ENCODE measurements around the gene TECTB.

Gene TECTB

DNA sequence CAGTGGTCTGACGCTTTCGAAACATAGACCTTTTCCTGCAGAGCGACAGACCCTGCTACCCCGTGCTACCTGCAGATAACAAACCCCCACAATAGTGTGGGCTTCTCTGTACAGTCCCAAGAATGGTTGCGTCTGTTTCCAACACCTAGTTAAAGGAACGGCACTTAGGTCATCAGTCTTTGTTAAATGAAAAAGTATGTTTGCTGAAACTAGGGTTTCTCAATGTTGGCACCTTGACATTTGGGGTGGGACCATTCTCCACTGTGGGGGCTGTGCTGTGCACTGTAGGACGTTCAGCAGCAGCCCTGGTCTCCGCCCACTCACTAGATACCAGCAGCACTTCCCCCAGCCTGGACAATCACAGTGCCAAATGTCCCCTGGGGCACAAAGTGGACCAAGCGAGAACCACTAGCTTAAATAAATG is 13.7 kb downstream of the TECTB start:
- H3K4me3 ChIP-seq (ENCODE audit: insufficient read depth in 1 of 2, low read depth in 1 of 2, low read length in 2 of 2) = no peak overlapping the region
- no peak overlapping the region for H2AK5ac ChIP-seq (ENCODE audit: low read length, severe bottlenecking)
- no peaks in the 10 kb centered on the region for H3K4me1 ChIP-seq (ENCODE audit: control insufficient read depth, insufficient read depth, low read depth, low read length)
- no peaks in the 10 kb centered on the region for H3K9me3 ChIP-seq (ENCODE audit: control insufficient read depth, low read length)
- H3K4ac ChIP-seq (ENCODE audit: low read depth in 1 of 2, low read length in 2 of 2) = no peak overlapping the region
- no peak overlapping the region for H2BK15ac ChIP-seq (ENCODE audit: low read depth, poor library complexity, severe bottlenecking)
- no peak overlapping the region for H3K18ac ChIP-seq (ENCODE audit: low read depth in 1 of 2, low read length in 2 of 2)
- no peak for DNase-seq
- H3K36me3 ChIP-seq (ENCODE audit: control insufficient read depth in 1 of 2, insufficient read depth in 2 of 2, low read depth in 1 of 2, low read length in 2 of 2) = no peaks in the 10 kb centered on the region
- H2BK5ac ChIP-seq (ENCODE audit: low read depth, low read length, poor library complexity, severe bottlenecking) = no peak overlapping the region
- no peak overlapping the region for H3K14ac ChIP-seq (ENCODE audit: low read length in 2 of 2)
- H4K91ac ChIP-seq (ENCODE audit: low read length) = no peak overlapping the region
- no peaks in the 10 kb centered on the region for H3K79me1 ChIP-seq (replicated peaks; ENCODE audit: low read length, poor library complexity, severe bottlenecking)
- H2BK12ac ChIP-seq (ENCODE audit: low read length in 2 of 2) = no peak overlapping the region
- no peak overlapping the region for H2AFZ ChIP-seq (ENCODE audit: low read depth, low read length)
- peaks cover 3 to 27% of the 10 kb centered on the region in 2 experiments for H3K27me3 ChIP-seq (ENCODE audit: control insufficient read depth in 1 of 2, insufficient read depth in 1 of 2, low read length in 2 of 2)
- H4K8ac ChIP-seq (ENCODE audit: low read length) = no peak overlapping the region
- H3K4me2 ChIP-seq (ENCODE audit: low read length, poor library complexity, severe bottlenecking) = peak overlapping the region; percentile 19
- H3K9ac ChIP-seq (ENCODE audit: low read length) = no peak overlapping the region
- no peak overlapping the region for H2BK120ac ChIP-seq (ENCODE audit: low read depth, low read length)
- no peak overlapping the region for H3K23ac ChIP-seq (ENCODE audit: low read length in 2 of 2)
- 74% methylated on average over 9 of the region's 9 CpGs for WGBS
- no peak overlapping the region for H3K27ac ChIP-seq (ENCODE audit: low read length, poor library complexity, severe bottlenecking)

- Histone ChIP-seq H4K8ac (ENCODE audit: low read length) (no peak overlapping the region), H4K91ac (ENCODE audit: low read length) (no peak overlapping the region), H3K9ac (ENCODE audit: low read length) (no peak overlapping the region), H3K36me3 (ENCODE audit: control insufficient read depth in 1 of 2, insufficient read depth in 2 of 2, low read depth in 1 of 2, low read length in 2 of 2) (no peaks in the 10 kb centered on the region), H3K79me1 (replicated peaks; ENCODE audit: low read length, poor library complexity, severe bottlenecking) (no peaks in the 10 kb centered on the region), H3K4me1 (ENCODE audit: control insufficient read depth, insufficient read depth, low read depth, low read length) (no peaks in the 10 kb centered on the region), H3K9me3 (ENCODE audit: control insufficient read depth, low read length) (no peaks in the 10 kb centered on the region), H2BK120ac (ENCODE audit: low read depth, low read length) (no peak overlapping the region), H3K18ac (ENCODE audit: low read depth in 1 of 2, low read length in 2 of 2) (no peak overlapping the region), H3K23ac (ENCODE audit: low read length in 2 of 2) (no peak overlapping the region), H3K4me3 (ENCODE audit: insufficient read depth in 1 of 2, low read depth in 1 of 2, low read length in 2 of 2) (no peak overlapping the region), H3K14ac (ENCODE audit: low read length in 2 of 2) (no peak overlapping the region), H2BK5ac (ENCODE audit: low read depth, low read length, poor library complexity, severe bottlenecking) (no peak overlapping the region), H2AK5ac (ENCODE audit: low read length, severe bottlenecking) (no peak overlapping the region), H3K27me3 (ENCODE audit: control insufficient read depth in 1 of 2, insufficient read depth in 1 of 2, low read length in 2 of 2) (peaks cover 3 to 38% of the 10 kb centered on the region in 2 experiments), H3K27ac (ENCODE audit: low read length, poor library complexity, severe bottlenecking) (no peak overlapping the region), H2BK12ac (ENCODE audit: low read length in 2 of 2) (no peak overlapping the region), H2AFZ (ENCODE audit: low read depth, low read length) (no peak overlapping the region), H3K4ac (ENCODE audit: low read depth in 1 of 2, low read length in 2 of 2) (no peak overlapping the region), H2BK15ac (ENCODE audit: low read depth, poor library complexity, severe bottlenecking) (no peak overlapping the region), H3K4me2 (ENCODE audit: low read length, poor library complexity, severe bottlenecking) (no peak overlapping the region)
- DNase-seq = no peak
- WGBS = 76% methylated on average over 5 of the region's 6 CpGs
Measured at GRCh38 chr10:112298581-112298980, 15.4 kb downstream of the TECTB start.

DNA sequence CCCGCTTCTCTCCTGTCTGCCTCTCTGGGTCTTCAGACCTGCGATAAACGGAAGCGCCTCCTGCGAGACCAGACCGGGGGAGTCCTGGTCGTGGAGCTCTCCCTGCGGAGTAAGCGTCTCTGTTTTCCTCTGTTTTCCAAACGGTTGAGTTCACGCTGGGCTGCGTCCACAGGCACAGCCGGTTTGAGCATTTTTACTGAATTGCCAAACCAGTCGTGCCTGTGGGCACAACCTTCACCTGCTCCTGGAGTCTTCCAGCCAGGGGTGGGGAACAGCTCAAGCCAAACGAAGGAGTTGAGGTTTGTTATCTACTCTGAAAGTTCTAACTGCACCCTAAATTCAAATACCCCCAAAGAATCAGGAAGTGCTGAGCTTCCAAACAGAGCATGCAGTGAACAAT is 16.3 kb downstream of the TECTB start:
- Histone ChIP-seq H2AK5ac (ENCODE audit: low read length, severe bottlenecking) (no peak overlapping the region), H3K79me1 (replicated peaks; ENCODE audit: low read length, poor library complexity, severe bottlenecking) (no peaks in the 10 kb centered on the region), H3K9ac (ENCODE audit: low read length) (no peak overlapping the region), H3K18ac (ENCODE audit: low read depth in 1 of 2, low read length in 2 of 2) (no peak overlapping the region), H4K91ac (ENCODE audit: low read length) (no peak overlapping the region), H3K27me3 (ENCODE audit: control insufficient read depth in 1 of 2, insufficient read depth in 1 of 2, low read length in 2 of 2) (peaks cover 3 to 32% of the 10 kb centered on the region in 2 experiments), H2BK12ac (ENCODE audit: low read length in 2 of 2) (no peak overlapping the region), H3K4ac (ENCODE audit: low read depth in 1 of 2, low read length in 2 of 2) (no peak overlapping the region), H3K4me2 (ENCODE audit: low read length, poor library complexity, severe bottlenecking) (no peak overlapping the region), H2BK5ac (ENCODE audit: low read depth, low read length, poor library complexity, severe bottlenecking) (no peak overlapping the region), H3K27ac (ENCODE audit: low read length, poor library complexity, severe bottlenecking) (no peak overlapping the region), H4K8ac (ENCODE audit: low read length) (no peak overlapping the region), H3K4me3 (ENCODE audit: insufficient read depth in 1 of 2, low read depth in 1 of 2, low read length in 2 of 2) (no peak overlapping the region), H3K9me3 (ENCODE audit: control insufficient read depth, low read length) (no peaks in the 10 kb centered on the region), H3K23ac (ENCODE audit: low read length in 2 of 2) (no peak overlapping the region), H2AFZ (ENCODE audit: low read depth, low read length) (no peak overlapping the region), H3K4me1 (ENCODE audit: control insufficient read depth, insufficient read depth, low read depth, low read length) (no peaks in the 10 kb centered on the region), H3K36me3 (ENCODE audit: control insufficient read depth in 1 of 2, insufficient read depth in 2 of 2, low read depth in 1 of 2, low read length in 2 of 2) (no peaks in the 10 kb centered on the region), H2BK15ac (ENCODE audit: low read depth, poor library complexity, severe bottlenecking) (no peak overlapping the region), H3K14ac (ENCODE audit: low read length in 2 of 2) (no peak overlapping the region), H2BK120ac (ENCODE audit: low read depth, low read length) (no peak overlapping the region)
- no peak for DNase-seq
- WGBS = 83% methylated on average over 14 of the region's 15 CpGs

DNA sequence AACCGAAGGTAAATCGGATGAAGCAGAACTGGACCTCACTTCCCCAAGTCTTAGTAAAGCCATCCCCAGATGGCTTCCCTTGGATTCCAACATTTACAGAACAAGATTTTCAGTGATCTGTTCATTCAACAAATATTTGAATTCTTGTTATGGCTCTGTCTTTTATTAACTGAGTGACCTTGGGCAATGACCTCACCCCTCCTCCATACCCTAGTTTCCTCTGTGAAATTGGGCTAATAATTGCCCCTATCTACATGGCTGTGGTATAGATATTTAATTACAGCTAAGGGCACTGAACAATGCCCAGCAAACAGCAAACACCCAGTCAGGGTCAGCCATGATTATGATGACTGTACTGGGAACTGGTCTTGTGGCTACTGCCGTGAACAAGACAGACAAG is 19.1 kb downstream of the TECTB start:
- H2BK12ac ChIP-seq (ENCODE audit: low read length in 2 of 2) = no peak overlapping the region
- H3K4ac ChIP-seq (ENCODE audit: low read depth in 1 of 2, low read length in 2 of 2) = no peak overlapping the region
- no peak overlapping the region for H3K18ac ChIP-seq (ENCODE audit: low read depth in 1 of 2, low read length in 2 of 2)
- no peak overlapping the region for H2BK5ac ChIP-seq (ENCODE audit: low read depth, low read length, poor library complexity, severe bottlenecking)
- no peak overlapping the region for H4K91ac ChIP-seq (ENCODE audit: low read length)
- no peak overlapping the region for H3K9ac ChIP-seq (ENCODE audit: low read length)
- H3K23ac ChIP-seq (ENCODE audit: low read length in 2 of 2) = no peak overlapping the region
- no peak overlapping the region for H2AFZ ChIP-seq (ENCODE audit: low read depth, low read length)
- no peak overlapping the region for H2BK120ac ChIP-seq (ENCODE audit: low read depth, low read length)
- H3K9me3 ChIP-seq (ENCODE audit: control insufficient read depth, low read length) = no peaks in the 10 kb centered on the region
- no peaks in the 10 kb centered on the region for H3K79me1 ChIP-seq (replicated peaks; ENCODE audit: low read length, poor library complexity, severe bottlenecking)
- H3K36me3 ChIP-seq (ENCODE audit: control insufficient read depth in 1 of 2, insufficient read depth in 2 of 2, low read depth in 1 of 2, low read length in 2 of 2) = no peaks in the 10 kb centered on the region
- H3K4me1 ChIP-seq (ENCODE audit: control insufficient read depth, insufficient read depth, low read depth, low read length) = no peaks in the 10 kb centered on the region
- no peak overlapping the region for H3K14ac ChIP-seq (ENCODE audit: low read length in 2 of 2)
- H3K27me3 ChIP-seq (ENCODE audit: control insufficient read depth in 1 of 2, insufficient read depth in 1 of 2, low read length in 2 of 2) = peaks cover 11 to 28% of the 10 kb centered on the region in 2 experiments
- no peak for DNase-seq
- H2AK5ac ChIP-seq (ENCODE audit: low read length, severe bottlenecking) = no peak overlapping the region
- H4K8ac ChIP-seq (ENCODE audit: low read length) = no peak overlapping the region
- H3K27ac ChIP-seq (ENCODE audit: low read length, poor library complexity, severe bottlenecking) = no peak overlapping the region
- H3K4me2 ChIP-seq (ENCODE audit: low read length, poor library complexity, severe bottlenecking) = no peak overlapping the region
- 94% methylated on average over 2 of the region's 3 CpGs for WGBS
- no peak overlapping the region for H2BK15ac ChIP-seq (ENCODE audit: low read depth, poor library complexity, severe bottlenecking)
- no peak overlapping the region for H3K4me3 ChIP-seq (ENCODE audit: insufficient read depth in 1 of 2, low read depth in 1 of 2, low read length in 2 of 2)
